Activated B cell treated with CpG ODN at 0.5 μM for 24 hours (primary cell): ENCODE measurements around the gene KIFC1. TPM values are rescaled to one million over a fixed set of nuclear protein-coding genes. Genes with fewer than 3 reads are reported as not detected.
A peak's percentile ranks its signal among the peaks of the same experiment; 100 is the strongest.
"Not testable (repeated sequence)": the region's sequence is repeated elsewhere in the genome, so short reads cannot be mapped to it uniquely, and the experiment has no call there.

Source experiments
- ATAC-seq: fragments of 200-7000 bp; cut with Tn5 transposase; one replicate; pipeline ENCODE4 v1.10.0; 2021; ENCODE audit warnings: low read depth, mild to moderate bottlenecking, moderate library complexity
- CTCF ChIA-PET: fragments of 350-600 bp; sonication (Branson Sonifier 250); formaldehyde crosslinking; loops from one replicate; lab custom pipeline; 2021; ENCODE audit warnings: antibody characterized with exemption; lab: Charles Lee
- POLR2A ChIA-PET: fragments of 350-600 bp; sonication (Branson Sonifier 250); formaldehyde crosslinking; loops from one replicate; lab custom pipeline; 2021; ENCODE audit warnings: antibody characterized with exemption; lab: Charles Lee
- DNase-seq: peaks from one replicate; pipeline ENCODE4 v3.0.0; 2022
- H3K27ac Mint-ChIP-seq: one replicate; pipeline ENCODE4 v1.8.0; 2020; ENCODE audit warnings: mixed read lengths
- H3K27me3 Mint-ChIP-seq: one replicate; pipeline ENCODE4 v1.8.0; 2021; ENCODE audit warnings: mixed read lengths
- H3K36me3 Mint-ChIP-seq: one replicate; pipeline ENCODE4 v1.8.0; 2021; ENCODE audit warnings: low read depth, mixed read lengths
- H3K4me1 Mint-ChIP-seq: one replicate; pipeline ENCODE4 v1.8.0; 2021; ENCODE audit warnings: mixed read lengths
- H3K4me3 Mint-ChIP-seq: one replicate; pipeline ENCODE4 v1.8.0; 2020; ENCODE audit warnings: mild to moderate bottlenecking, mixed read lengths
- H3K9me3 Mint-ChIP-seq: one replicate; pipeline ENCODE4 v1.8.0; 2020; ENCODE audit warnings: mixed read lengths
- intact Hi-C: fragments of 100-400 bp; cut with micrococcal nuclease; formaldehyde crosslinking; loops from one replicate; pipeline ENCODE4 v1.15.1; 2024
- total RNA-seq: library from RNA; stranded (reverse); gene quantifications from 2 replicates; pipeline ENCODE4 v1.2.3, GENCODE V29; 2022
- TF ChIP-seq, protein P1 (sequence below): fragments of 200-600 bp; IDR thresholded peaks from one replicate; pipeline ENCODE4 v1.8.0; 2022; ENCODE audit warnings: antibody characterized with exemption, mild to moderate bottlenecking

Gene KIFC1, protein sequence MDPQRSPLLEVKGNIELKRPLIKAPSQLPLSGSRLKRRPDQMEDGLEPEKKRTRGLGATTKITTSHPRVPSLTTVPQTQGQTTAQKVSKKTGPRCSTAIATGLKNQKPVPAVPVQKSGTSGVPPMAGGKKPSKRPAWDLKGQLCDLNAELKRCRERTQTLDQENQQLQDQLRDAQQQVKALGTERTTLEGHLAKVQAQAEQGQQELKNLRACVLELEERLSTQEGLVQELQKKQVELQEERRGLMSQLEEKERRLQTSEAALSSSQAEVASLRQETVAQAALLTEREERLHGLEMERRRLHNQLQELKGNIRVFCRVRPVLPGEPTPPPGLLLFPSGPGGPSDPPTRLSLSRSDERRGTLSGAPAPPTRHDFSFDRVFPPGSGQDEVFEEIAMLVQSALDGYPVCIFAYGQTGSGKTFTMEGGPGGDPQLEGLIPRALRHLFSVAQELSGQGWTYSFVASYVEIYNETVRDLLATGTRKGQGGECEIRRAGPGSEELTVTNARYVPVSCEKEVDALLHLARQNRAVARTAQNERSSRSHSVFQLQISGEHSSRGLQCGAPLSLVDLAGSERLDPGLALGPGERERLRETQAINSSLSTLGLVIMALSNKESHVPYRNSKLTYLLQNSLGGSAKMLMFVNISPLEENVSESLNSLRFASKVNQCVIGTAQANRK
- total RNA-seq, result 1.9 and 2.2 TPM in 2 replicates

DNA sequence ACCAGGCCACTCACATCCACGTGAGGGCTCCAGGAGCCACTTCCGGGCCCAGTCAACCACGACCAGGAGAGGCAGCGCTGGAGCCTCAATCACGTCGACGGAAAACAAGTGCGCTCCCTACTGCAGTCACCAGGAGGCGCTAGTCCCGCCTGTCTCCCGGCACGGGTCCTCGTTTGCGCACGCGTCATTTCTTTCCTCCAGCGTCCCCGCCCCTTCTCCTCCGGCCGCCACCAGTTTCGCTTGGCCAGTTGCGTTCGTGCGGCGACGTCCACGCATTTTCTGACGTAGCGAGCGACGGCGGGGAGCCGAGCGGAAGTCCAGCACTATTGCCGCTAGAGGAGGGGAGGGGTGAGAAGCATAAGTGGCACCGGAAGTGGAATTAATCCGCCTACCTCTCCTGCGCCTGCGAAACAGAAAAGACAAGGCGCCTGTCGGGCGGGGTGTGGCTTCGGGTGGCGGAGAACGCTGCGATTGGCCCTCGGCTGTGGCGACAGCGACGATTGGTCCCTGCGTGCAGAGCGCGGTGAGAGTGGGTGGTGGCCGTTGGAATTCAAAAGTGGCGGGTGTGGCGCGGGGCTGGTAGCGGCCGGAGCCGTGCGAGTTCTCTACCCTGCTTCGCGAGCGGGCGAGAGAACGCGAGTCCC is at the start of gene KIFC1:
Gene KIFC1, plus strand, starts transcription at position 546 of the 644 bp plus-strand sequence. CDS start 163 bp downstream, outside the sequence.
- Mint-ChIP-seq H3K4me3 (peak within 1 kb of the TSS; percentile 79), H3K9me3 (no peaks in the 10 kb centered on the region), H3K4me1 (peaks cover 25% of the 10 kb centered on the region), H3K27me3 (no peaks in the 10 kb centered on the region), H3K36me3 (no peaks in the 10 kb centered on the region), H3K27ac (peak within 1 kb of the TSS; percentile 95)
- TF ChIP-seq, protein P1, sequence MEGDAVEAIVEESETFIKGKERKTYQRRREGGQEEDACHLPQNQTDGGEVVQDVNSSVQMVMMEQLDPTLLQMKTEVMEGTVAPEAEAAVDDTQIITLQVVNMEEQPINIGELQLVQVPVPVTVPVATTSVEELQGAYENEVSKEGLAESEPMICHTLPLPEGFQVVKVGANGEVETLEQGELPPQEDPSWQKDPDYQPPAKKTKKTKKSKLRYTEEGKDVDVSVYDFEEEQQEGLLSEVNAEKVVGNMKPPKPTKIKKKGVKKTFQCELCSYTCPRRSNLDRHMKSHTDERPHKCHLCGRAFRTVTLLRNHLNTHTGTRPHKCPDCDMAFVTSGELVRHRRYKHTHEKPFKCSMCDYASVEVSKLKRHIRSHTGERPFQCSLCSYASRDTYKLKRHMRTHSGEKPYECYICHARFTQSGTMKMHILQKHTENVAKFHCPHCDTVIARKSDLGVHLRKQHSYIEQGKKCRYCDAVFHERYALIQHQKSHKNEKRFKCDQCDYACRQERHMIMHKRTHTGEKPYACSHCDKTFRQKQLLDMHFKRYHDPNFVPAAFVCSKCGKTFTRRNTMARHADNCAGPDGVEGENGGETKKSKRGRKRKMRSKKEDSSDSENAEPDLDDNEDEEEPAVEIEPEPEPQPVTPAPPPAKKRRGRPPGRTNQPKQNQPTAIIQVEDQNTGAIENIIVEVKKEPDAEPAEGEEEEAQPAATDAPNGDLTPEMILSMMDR, result peak; percentile 77
- ChIA-PET POLR2A (interaction anchor here (0.6 to 1.9 kb wide), 15 partner anchors 19 to 420 kb away, joined by 3 to 13 read pairs (median 4); partner anchors contain the start of genes B3GALT4, BAK1, RPS18 and TAPBP), CTCF (interaction anchor here (0.6 to 1.9 kb wide), 10 partner anchors 27 to 764 kb away, joined by 3 to 13 read pairs (median 4); partner anchors contain the start of genes B3GALT4, BAK1 and CUTA)
- ATAC-seq (peak; percentile 88), DNase-seq (peak; percentile 95)
- intact Hi-C loops, result loop anchor here (1.0 to 2.0 kb wide), 16 partner anchors 19 to 1991 kb away; partner anchors contain the start of genes B3GALT4, BAK1, RXRB and SLC39A7

DNA sequence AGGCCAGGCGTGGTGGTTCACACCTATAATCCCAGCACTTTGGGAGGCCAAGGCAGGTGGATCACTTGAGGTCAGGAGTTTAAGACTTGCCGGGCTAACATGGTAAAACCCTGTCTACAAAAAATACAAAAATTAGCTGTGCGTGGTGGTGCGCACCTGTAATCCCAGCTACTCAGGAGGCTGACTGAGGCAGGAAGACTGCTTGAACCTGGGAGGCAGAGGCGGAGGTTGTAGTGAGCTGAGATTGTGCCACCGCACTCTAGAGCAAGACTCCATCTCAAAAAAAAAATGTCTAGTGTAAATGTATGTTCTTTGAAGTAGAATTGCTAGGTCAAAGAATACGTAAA is 48.0 kb upstream of the KIFC1 start:
- H3K27me3 Mint-ChIP-seq, DNase-seq, intact Hi-C loops, H3K36me3 Mint-ChIP-seq, ATAC-seq, H3K9me3 Mint-ChIP-seq: not testable (repeated sequence)
- POLR2A ChIA-PET, result interaction anchor here (0.6 to 5.3 kb wide), 14 partner anchors 9 to 905 kb away, joined by 3 to 102 read pairs (median 12); partner anchors contain the start of genes B3GALT4, BRD2, PFDN6 and RGL2
- CTCF ChIA-PET, result interaction anchor here (2.0 to 2.6 kb wide), 3 partner anchors 31 to 66 kb away, joined by 7 to 19 read pairs (median 17); partner anchors contain the start of genes B3GALT4, PFDN6, TAPBP and WDR46
- H3K27ac Mint-ChIP-seq, result peak overlapping the region; percentile 92
- H3K4me3 Mint-ChIP-seq, result peak overlapping the region; percentile 70
- H3K4me1 Mint-ChIP-seq, result peaks cover 46% of the 10 kb centered on the region

DNA sequence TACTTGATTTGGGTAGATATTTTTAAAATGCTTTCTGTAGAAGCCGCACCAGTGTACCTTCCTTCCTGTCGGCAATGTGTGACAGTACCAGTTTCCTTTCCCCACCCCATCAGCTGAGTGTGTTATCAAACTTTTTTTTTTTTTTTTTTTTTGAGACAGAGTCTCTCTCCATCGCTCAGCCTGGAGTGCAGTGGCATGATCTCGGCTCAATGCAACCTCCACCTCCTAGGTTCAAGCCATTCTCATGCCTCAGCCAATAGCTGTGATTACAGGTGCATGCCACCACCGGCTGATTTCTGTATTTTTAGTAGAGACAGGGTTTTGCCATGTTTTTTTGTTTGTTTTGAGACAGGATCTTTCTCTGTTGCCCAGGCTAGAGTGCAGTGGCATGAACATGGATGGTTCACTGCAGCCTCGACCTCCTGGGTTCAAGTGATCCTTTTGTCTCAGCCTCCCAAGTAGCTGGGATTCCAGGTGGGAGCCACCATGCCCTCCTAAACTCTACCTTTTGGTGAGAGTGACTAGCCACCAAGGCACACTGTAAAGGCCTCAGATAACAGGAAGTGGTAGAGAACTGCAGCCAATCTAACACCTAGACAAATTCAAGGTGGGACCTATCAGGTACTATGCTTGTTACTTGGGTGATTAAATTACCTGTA is 47.5 kb upstream of the KIFC1 start:
- Mint-ChIP-seq H3K27me3 (no peaks in the 10 kb centered on the region), H3K27ac (peak overlapping the region; percentile 92), H3K9me3 (no peaks in the 10 kb centered on the region), H3K36me3 (no peaks in the 10 kb centered on the region), H3K4me3 (peak overlapping the region; percentile 70), H3K4me1 (peaks cover 42% of the 10 kb centered on the region)
- ChIA-PET CTCF (interaction anchor here (1.2 to 2.6 kb wide), 9 partner anchors 12 to 95 kb away, joined by 3 to 19 read pairs (median 10); partner anchors contain the start of genes B3GALT4, PFDN6, RGL2 and TAPBP), POLR2A (interaction anchor here (0.6 to 5.3 kb wide), 16 partner anchors 9 to 905 kb away, joined by 3 to 102 read pairs (median 8); partner anchors contain the start of genes B3GALT4, BRD2, PFDN6 and RGL2)
- DNase-seq (no peak), ATAC-seq (peak; percentile 84)
- TF ChIP-seq, protein P1, result no peak
- intact Hi-C loops, result no loop called here

DNA sequence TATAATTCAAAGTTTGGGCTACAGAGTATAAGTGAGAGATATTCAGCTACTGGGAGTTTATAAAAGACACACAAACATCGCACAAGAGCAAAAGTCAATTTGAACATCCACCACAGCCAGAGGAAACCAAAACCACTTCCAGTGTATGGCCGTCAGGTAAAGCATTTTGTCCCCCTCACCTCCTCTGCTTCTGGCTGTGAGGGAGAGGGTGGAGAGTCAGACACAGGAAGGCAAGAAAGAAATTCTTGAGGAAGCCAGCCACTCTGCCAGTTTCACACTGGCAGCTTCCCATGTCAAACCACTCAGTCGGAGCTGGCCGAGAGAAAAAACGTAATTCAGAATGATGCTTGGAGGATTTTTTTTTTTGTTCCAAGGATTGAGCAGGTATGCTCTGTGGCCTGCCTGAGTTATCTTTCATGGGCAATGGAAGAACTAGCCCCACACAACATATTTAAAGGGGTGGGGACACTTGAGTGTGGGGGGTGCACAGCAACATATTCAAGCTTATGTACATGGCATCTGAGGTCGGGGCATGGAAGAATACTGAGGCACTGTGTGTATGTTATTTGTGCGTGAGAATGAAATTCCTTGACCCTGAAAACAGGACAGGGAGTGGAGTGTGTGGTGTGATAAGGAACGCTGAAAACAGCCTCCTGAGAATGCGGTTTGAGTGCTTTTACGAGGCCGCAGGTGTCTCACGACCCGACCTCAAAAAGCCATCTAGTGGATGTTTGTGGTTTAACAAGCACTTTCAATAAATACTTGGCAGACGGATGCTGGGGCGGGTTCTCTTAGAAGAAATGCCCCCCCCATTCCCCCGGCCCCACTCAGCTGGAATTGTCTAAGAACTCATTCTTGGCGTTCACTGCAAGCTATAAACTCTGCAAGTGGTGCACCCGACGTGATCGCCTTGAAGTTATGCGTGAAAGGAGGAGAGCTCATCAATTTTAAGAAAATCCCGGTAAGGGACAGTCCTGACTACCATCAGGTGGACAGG is 46.6 kb upstream of the KIFC1 start:
- peak overlapping the region; percentile 92 for H3K27ac Mint-ChIP-seq
- peaks cover 35% of the 10 kb centered on the region for H3K4me1 Mint-ChIP-seq

DNA sequence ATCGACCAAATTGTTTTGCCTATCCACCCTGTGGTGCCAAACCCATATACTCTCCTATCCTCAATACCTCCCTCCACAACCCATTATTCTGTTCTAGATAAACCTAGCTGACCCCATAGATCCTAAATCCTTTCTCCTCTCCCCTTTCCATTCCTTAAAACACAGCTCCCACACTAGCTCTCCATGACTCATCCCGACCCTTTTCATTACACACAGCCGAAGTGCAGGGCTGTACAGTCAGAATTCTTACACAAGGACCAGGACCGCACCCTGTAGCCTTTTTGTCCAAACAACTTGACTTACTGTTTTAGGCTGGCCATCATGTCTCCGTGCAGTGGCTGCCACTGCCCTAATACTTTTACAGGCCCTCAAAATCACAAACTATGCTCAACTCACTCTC is 44.7 kb upstream of the KIFC1 start:
- H3K36me3 Mint-ChIP-seq, CTCF ChIA-PET, H3K27me3 Mint-ChIP-seq, intact Hi-C loops, ATAC-seq, H3K4me3 Mint-ChIP-seq, DNase-seq, H3K27ac Mint-ChIP-seq, H3K9me3 Mint-ChIP-seq, POLR2A ChIA-PET: not testable (repeated sequence)
- H3K4me1 Mint-ChIP-seq, result peaks cover 29% of the 10 kb centered on the region

More for the DNA sequence above, 46.6 kb upstream of the KIFC1 start:
- CTCF ChIA-PET, result interaction anchor here (0.8 to 2.6 kb wide), 13 partner anchors 13 to 184 kb away, joined by 3 to 19 read pairs (median 6); partner anchors contain the start of genes B3GALT4, PFDN6, RGL2 and RPS18
- Mint-ChIP-seq H3K36me3 (no peaks in the 10 kb centered on the region), H3K9me3 (no peaks in the 10 kb centered on the region), H3K4me3 (peak overlapping the region; percentile 80), H3K27me3 (no peaks in the 10 kb centered on the region)
- intact Hi-C loops, result loop anchor here (1.0 kb wide), 5 partner anchors 22 to 68 kb away; partner anchors contain the start of genes B3GALT4, KIFC1 and TAPBP
- TF ChIP-seq, protein P1, result no peak
- POLR2A ChIA-PET, result interaction anchor here (0.5 to 5.3 kb wide), 19 partner anchors 10 to 224 kb away, joined by 3 to 102 read pairs (median 6); partner anchors contain the start of genes B3GALT4, PFDN6, RGL2 and RPS18
- ATAC-seq, result peak; percentile 35
- DNase-seq, result peak; percentile 31
